LNCaP clone FGC (cell line): ENCODE data around the gene BPIFB2.

Experiments
- DNase-seq: peaks from one replicate; pipeline ENCODE4 v3.0.0-alpha.2; 2011; ENCODE audit warnings: low read depth
- H3K4me3 ChIP-seq: 2 replicates; pipeline ENCODE4 v1.5.1; 2011; ENCODE audit warnings: mild to moderate bottlenecking, low read depth, low read length, control low read depth
- CTCF ChIP-seq: IDR thresholded peaks from 2 replicates; pipeline ENCODE4 v1.5.1; 2012; ENCODE audit warnings: mild to moderate bottlenecking; ENCODE audit not compliant: control insufficient read depth, insufficient read depth; ENCODE audit errors: extremely low read depth

BPIFB2 gene

GRCh38 chr20:33005908-33006775 lies 1.4 kb upstream of the BPIFB2 start:
- DNase-seq, result no peak
- H3K4me3 ChIP-seq, result no peak overlapping the region
- TF ChIP-seq CTCF, result no peak

GRCh38 chr20:33006776-33007375 lies 628 bp upstream of the BPIFB2 start:
- no peak for DNase-seq
- H3K4me3 ChIP-seq, result no peak overlapping the region
- TF ChIP-seq CTCF, result no peak

GRCh38 chr20:33008336-33009213 lies 1.1 kb downstream of the BPIFB2 start:
- no peak for TF ChIP-seq CTCF
- no peak for DNase-seq
- H3K4me3 ChIP-seq, result no peak overlapping the region

- no peak overlapping the region for H3K4me3 ChIP-seq
- no peak for TF ChIP-seq CTCF
- no peak for DNase-seq
Observed at GRCh38 chr20:33009214-33010132, 2.0 kb downstream of the BPIFB2 start.

GRCh38 chr20:33010133-33010504 lies 2.6 kb downstream of the BPIFB2 start:
- DNase-seq, result peak; percentile 57

More at GRCh38 chr20:33010133-33010504, 2.6 kb downstream of the BPIFB2 start:
- H3K4me3 ChIP-seq, result no peak overlapping the region
- TF ChIP-seq CTCF, result no peak
